OCI-LY1 (cell line): ENCODE results near the gene LRP5.

Experiments used
- CTCF ChIP-seq: fragments of 200-600 bp; sonication (generic), shearing (Covaris generic); IDR thresholded peaks from 2 replicates; pipeline ENCODE4 v1.5.1; 2017; ENCODE audit warnings: mild to moderate bottlenecking, antibody characterized with exemption, low read length, moderate library complexity, mixed read lengths
- EZH2 ChIP-seq: fragments of 200-600 bp; sonication (generic), shearing (Covaris generic); IDR thresholded peaks from 2 replicates; pipeline ENCODE4 v1.8.0; 2017; ENCODE audit warnings: borderline replicate concordance, mixed run types, mild to moderate bottlenecking, antibody characterized with exemption, low read length, moderate library complexity, mixed read lengths

GRCh38 chr11:68313574-68314202 lies 1.3 kb downstream of the LRP5 start:
- TF ChIP-seq CTCF = no peak
- TF ChIP-seq EZH2 = no peak
